H1 (cell line): Measurements from ENCODE around the gene LRP1-AS. TPM values are rescaled to one million over a fixed set of nuclear protein-coding genes. Genes with fewer than 3 reads are reported as not detected.

ENCODE experiments used
- CTCF ChIA-PET: fragments of 300-600 bp; sonication (Branson Sonifier 250); formaldehyde crosslinking; loops from one replicate; lab custom pipeline; 2021; ENCODE audit not compliant: partially characterized antibody; lab: Charles Lee
- POLR2A ChIA-PET: fragments of 300-600 bp; sonication (Branson Sonifier 250); formaldehyde crosslinking; loops from one replicate; lab custom pipeline; 2021; ENCODE audit warnings: inconsistent platforms; ENCODE audit not compliant: partially characterized antibody; lab: Charles Lee
- DNase-seq, 2 experiments: peaks; one replicate each; pipeline versions ENCODE4 v3.0.0 to v3.0.0-alpha.2; 2010 to 2022; ENCODE audit warnings: low spot score in 2 of 2, low read depth in 1 of 2, mixed read lengths in 1 of 2
- FAIRE-seq: peaks from 2 replicates; lab custom pipeline; 2011; peaks lifted over from hg19 to GRCh38; lab: Jason Lieb, UNC
- H2AFZ ChIP-seq: 2 replicates; pipeline ENCODE4 v1.8.1; 2012; ENCODE audit warnings: low read length, inconsistent platforms
- H2AK5ac ChIP-seq: 2 replicates; pipeline ENCODE4 v1.6.1; 2013; ENCODE audit warnings: low read depth, low read length
- H2BK120ac ChIP-seq: replicated peaks from 2 replicates; pipeline ENCODE3; 2013; ENCODE audit warnings: low read depth, low read length, inconsistent platforms
- H2BK12ac ChIP-seq: 2 replicates; pipeline ENCODE4 v1.6.1; 2013; ENCODE audit warnings: low read depth, low read length
- H2BK15ac ChIP-seq: 2 replicates; pipeline ENCODE4 v1.6.1; 2013; ENCODE audit warnings: low read length
- H2BK20ac ChIP-seq: 2 replicates; pipeline ENCODE4 v1.6.1; 2013; ENCODE audit warnings: low read length
- H2BK5ac ChIP-seq: 2 replicates; pipeline ENCODE4 v1.6.1; 2013; ENCODE audit warnings: low read depth, low read length
- H3K14ac ChIP-seq: 2 replicates; pipeline ENCODE4 v1.6.1; 2013; ENCODE audit warnings: inconsistent platforms; ENCODE audit not compliant: insufficient read length
- H3K18ac ChIP-seq: 2 replicates; pipeline ENCODE4 v1.6.1; 2013; ENCODE audit warnings: low read length; ENCODE audit errors: extremely low read depth
- H3K23ac ChIP-seq: 2 replicates; pipeline ENCODE4 v1.6.1; 2013; ENCODE audit warnings: inconsistent platforms; ENCODE audit not compliant: insufficient read length
- H3K23me2 ChIP-seq: 2 replicates; pipeline ENCODE4 v1.6.1; 2013; ENCODE audit warnings: low read depth, low read length
- H3K27ac ChIP-seq: 2 replicates; pipeline ENCODE4 v1.6.1; 2011; ENCODE audit warnings: low read depth, low read length, inconsistent platforms
- H3K27me3 ChIP-seq, 4 experiments: replicated peaks in 1 of 4; 1 replicate in 1 of 4; 2 replicates in 3 of 4; pipeline versions ENCODE4 v1.6.1 to v1.8.1; 2011 to 2013; ENCODE audit warnings: low read length in 3 of 4, mild to moderate bottlenecking in 3 of 4, inconsistent platforms in 2 of 4, mixed read lengths in 2 of 4, moderate library complexity in 1 of 4; ENCODE audit not compliant: control insufficient read depth in 3 of 4, insufficient read depth in 3 of 4; ENCODE audit errors: extremely low read depth in 1 of 4
- H3K36me3 ChIP-seq, 4 experiments: 2 replicates each; pipeline versions ENCODE4 v1.6.1 to v1.8.1; 2011 to 2013; ENCODE audit warnings: mild to moderate bottlenecking in 4 of 4, low read length in 3 of 4, moderate library complexity in 2 of 4, control low read depth in 1 of 4, inconsistent platforms in 1 of 4; ENCODE audit not compliant: insufficient read depth in 4 of 4, control insufficient read depth in 2 of 4
- H3K4ac ChIP-seq: replicated peaks from 2 replicates; pipeline ENCODE3; 2013; ENCODE audit warnings: low read length, low read depth, mixed read lengths, inconsistent platforms; ENCODE audit not compliant: insufficient read length
- H3K4me1 ChIP-seq, 4 experiments: replicated peaks in 1 of 4; 1 replicate in 1 of 4; 2 replicates in 3 of 4; pipeline versions ENCODE4 v1.6.1 to v1.8.1; 2011 to 2013; ENCODE audit warnings: low read length in 3 of 4, inconsistent platforms in 2 of 4, mixed read lengths in 1 of 4; ENCODE audit not compliant: insufficient read depth in 4 of 4, control insufficient read depth in 3 of 4
- H3K4me2 ChIP-seq, 2 experiments: 2 replicates each; pipeline versions ENCODE4 v1.6.1 to v1.8.1; 2011 to 2013; ENCODE audit warnings: low read depth in 2 of 2, low read length in 2 of 2, control low read depth in 1 of 2, inconsistent platforms in 1 of 2, mild to moderate bottlenecking in 1 of 2; ENCODE audit not compliant: insufficient read depth in 1 of 2
- H3K4me3 ChIP-seq, 4 experiments: fragments of 200-600, 300-600 bp in 1 of 4; sonication (generic), shearing (Covaris generic), sonication (Bioruptor Twin) in 1 of 4; 2 replicates each; pipeline versions ENCODE4 v1.5.1 to v1.8.1; 2011 to 2016; ENCODE audit warnings: low read length in 4 of 4, low read depth in 3 of 4, control low read depth in 2 of 4, inconsistent platforms in 2 of 4, mild to moderate bottlenecking in 2 of 4, mixed read lengths in 1 of 4, moderate library complexity in 1 of 4; ENCODE audit not compliant: insufficient read depth in 2 of 4; ENCODE audit errors: extremely low read depth in 1 of 4
- H3K56ac ChIP-seq: replicated peaks from 2 replicates; pipeline ENCODE3; 2013; ENCODE audit warnings: low read depth, mild to moderate bottlenecking, mixed read lengths, low read length, inconsistent platforms; ENCODE audit not compliant: insufficient read length
- H3K79me1 ChIP-seq: 2 replicates; pipeline ENCODE4 v1.6.1; 2013; ENCODE audit warnings: low read depth, low read length, control low read depth
- H3K79me2 ChIP-seq, 2 experiments: 2 replicates each; pipeline versions ENCODE4 v1.6.1 to v1.8.1; 2012 to 2013; ENCODE audit warnings: low read length in 2 of 2, mild to moderate bottlenecking in 2 of 2, inconsistent platforms in 1 of 2; ENCODE audit not compliant: insufficient read depth in 2 of 2, control insufficient read depth in 1 of 2
- H3K9ac ChIP-seq, 4 experiments: replicated peaks in 1 of 4; 1 replicate in 1 of 4; 2 replicates in 3 of 4; pipeline versions ENCODE4 v1.6.1 to v1.8.1; 2011 to 2013; ENCODE audit warnings: low read depth in 3 of 4, low read length in 3 of 4, control low read depth in 2 of 4, mild to moderate bottlenecking in 2 of 4, moderate library complexity in 2 of 4, inconsistent platforms in 1 of 4; ENCODE audit errors: extremely low read depth in 1 of 4
- H3K9me3 ChIP-seq, 2 experiments: 2 replicates each; pipeline versions ENCODE4 v1.6.1 to v1.8.1; 2012 to 2013; ENCODE audit warnings: mild to moderate bottlenecking in 2 of 2, moderate library complexity in 2 of 2, control low read depth in 1 of 2, inconsistent platforms in 1 of 2, low read depth in 1 of 2, low read length in 1 of 2, mixed read lengths in 1 of 2; ENCODE audit not compliant: insufficient read depth in 2 of 2
- H4K20me1 ChIP-seq, 2 experiments: replicated peaks in 1 of 2; 2 replicates each; pipeline versions ENCODE3 to v1.8.1; 2011 to 2013; ENCODE audit warnings: inconsistent platforms in 2 of 2, low read length in 2 of 2, mild to moderate bottlenecking in 1 of 2; ENCODE audit not compliant: insufficient read depth in 2 of 2, control insufficient read depth in 1 of 2
- H4K5ac ChIP-seq: 2 replicates; pipeline ENCODE4 v1.6.1; 2013; ENCODE audit warnings: low read length, low read depth, mixed read lengths, inconsistent platforms; ENCODE audit not compliant: insufficient read length
- H4K8ac ChIP-seq: 2 replicates; pipeline ENCODE4 v1.8.0; 2013; ENCODE audit warnings: mild to moderate bottlenecking, moderate library complexity, low read length, inconsistent platforms; ENCODE audit not compliant: insufficient read depth; ENCODE audit errors: extremely low read depth
- H4K91ac ChIP-seq: replicated peaks from 2 replicates; pipeline ENCODE3; 2013; ENCODE audit warnings: low read length, mixed read lengths, inconsistent platforms; ENCODE audit not compliant: insufficient read length
- ATF3 ChIP-seq: IDR thresholded peaks from 2 replicates; pipeline ENCODE4 v1.6.1; 2011; ENCODE audit warnings: low read depth, mild to moderate bottlenecking, low read length; ENCODE audit not compliant: insufficient read depth
- BACH1 ChIP-seq: IDR thresholded peaks from 2 replicates; pipeline ENCODE4 v1.6.1; 2012; ENCODE audit warnings: low read length, improper control_type of control experiment
- CBX5 ChIP-seq: fragments of 300-800, 300-1000 bp; sonication (generic); IDR thresholded peaks from 2 replicates; pipeline ENCODE4 v1.7.1; 2016; ENCODE audit warnings: antibody characterized with exemption, low read length, low read depth
- EZH2 ChIP-seq: fragments of 200-600 bp; sonication (generic); IDR thresholded peaks from 2 replicates; pipeline ENCODE4 v1.7.1; 2012; ENCODE audit warnings: low read depth, mild to moderate bottlenecking, moderate library complexity, low read length, inconsistent platforms; ENCODE audit not compliant: severe bottlenecking
- KDM1A ChIP-seq: fragments of 200-600, 300-600 bp; sonication (generic); IDR thresholded peaks from 2 replicates; pipeline ENCODE4 v1.7.1; 2016; ENCODE audit warnings: mild to moderate bottlenecking, low read length, borderline replicate concordance
- POLR2A ChIP-seq, 2 experiments: IDR thresholded peaks; 1 replicate in 1 of 2; 2 replicates in 1 of 2; pipeline ENCODE4 v1.6.1; 2011; ENCODE audit warnings: low read depth in 2 of 2, low read length in 2 of 2, mild to moderate bottlenecking in 2 of 2; ENCODE audit errors: control extremely low read depth in 1 of 2
- RFX5 ChIP-seq: IDR thresholded peaks from 2 replicates; pipeline ENCODE4 v1.6.1; 2011; ENCODE audit warnings: low read depth, low read length, improper control_type of control experiment, borderline replicate concordance
- SP2 ChIP-seq: IDR thresholded peaks from 2 replicates; pipeline ENCODE4 v1.6.1; 2012; ENCODE audit warnings: mild to moderate bottlenecking, low read length, inconsistent platforms
- TAF1 ChIP-seq: IDR thresholded peaks from 2 replicates; pipeline ENCODE4 v1.6.1; 2011; ENCODE audit warnings: mild to moderate bottlenecking, low read depth, low read length
- WGBS, 2 experiments: shearing (Covaris generic) in 1 of 2; methylation state at CpG; one replicate each; pipeline versions ENCODE4 v1.1.6 to v1.1.7; 2013 to 2015; ENCODE audit warnings: low lambda C conversion rate in 2 of 2, mixed read lengths in 2 of 2, inconsistent platforms in 1 of 2, low coverage in 1 of 2, missing lambda C conversion rate in 1 of 2; ENCODE audit not compliant: insufficient replicate concordance in 2 of 2, insufficient coverage in 1 of 2, insufficient read length in 1 of 2; ENCODE audit errors: extremely low coverage in 1 of 2, missing lambda C conversion rate in 1 of 2; 5-methylcytosine and 5-hydroxymethylcytosine counted together
- polyA plus RNA-seq, 7 experiments: library from polyadenylated mRNA; depleted of rRNA in 3 of 7; stranded (reverse) in 5 of 7; unstranded in 2 of 7; fragments of >200 nt in 5 of 7; fragments of 200-250 nt in 2 of 7; gene quantifications; 1 replicate in 5 of 7; 2 replicates in 1 of 7; 4 replicates in 1 of 7; pipeline versions ENCODE4 v1.2.1 to v1.2.3, GENCODE V29; 2011 to 2013; ENCODE audit warnings: missing spikeins in 2 of 7, mixed read lengths in 2 of 7
- total RNA-seq: library from RNA; stranded (reverse); fragmentation: NEBNext Ultra II Directional; extraction: Animal tissue kit (Norgen Biotek cat#: 25700); gene quantifications from 2 replicates; pipeline ENCODE4 v1.2.1, GENCODE V29; 2021
- TF ChIP-seq, protein P1 (sequence below), 3 experiments: IDR thresholded peaks; 1 replicate in 2 of 3; 2 replicates in 1 of 3; pipeline versions ENCODE4 v1.5.1 to v1.6.1; 2011; ENCODE audit warnings: low read length in 3 of 3, mild to moderate bottlenecking in 3 of 3, inconsistent platforms in 2 of 3, low read depth in 1 of 3, moderate library complexity in 1 of 3; ENCODE audit not compliant: insufficient read depth in 1 of 3; ENCODE audit errors: control extremely low read depth in 1 of 3

LRP1-AS gene
- total and polyA plus RNA-seq, 2 of the 8 experiments (the other 6 are each of a cell fraction or from before 2014, with no cell fraction given) = not detected

- Histone ChIP-seq H3K27ac (no peak overlapping the region), H4K20me1 (no peaks in the 10 kb centered on the region), H3K4me3 (no peak overlapping the region), H3K56ac (no peak overlapping the region), H2BK20ac (no peak overlapping the region), H3K23me2 (no peaks in the 10 kb centered on the region), H2AK5ac (no peak overlapping the region), H2AFZ (no peak overlapping the region), H4K91ac (no peak overlapping the region), H2BK12ac (no peak overlapping the region), H3K79me2 (no peaks in the 10 kb centered on the region), H2BK120ac (no peak overlapping the region), H3K9ac (no peak overlapping the region), H4K5ac (no peak overlapping the region), H3K14ac (no peak overlapping the region), H3K9me3 (no peaks in the 10 kb centered on the region), H2BK15ac (no peak overlapping the region), H2BK5ac (no peak overlapping the region), H3K23ac (no peak overlapping the region), H3K4me2 (no peak overlapping the region), H3K79me1 (no peaks in the 10 kb centered on the region), H4K8ac (no peak overlapping the region), H3K4me1 (no peaks in the 10 kb centered on the region), H3K36me3 (peaks cover 0 to 9% (median 4%) of the 10 kb centered on the region in 4 experiments; a peak in 2 of 8 replicates), H3K4ac (no peak overlapping the region), H3K18ac (no peak overlapping the region), H3K27me3 (no peaks in the 10 kb centered on the region)
- DNase-seq = no peak
- CTCF ChIA-PET = interaction anchor here (1.3 to 15.7 kb wide), 4 partner anchors 8 to 72 kb away, joined by 3 to 325 read pairs (median 121); partner anchors contain the start of genes NAB2 and STAT6
- POLR2A ChIA-PET = interaction anchor here (1.2 to 13.0 kb wide), 4 partner anchors 8 to 25 kb away, joined by 6 to 352 read pairs (median 14); partner anchors contain the start of genes LRP1, NAB2 and NEMP1
- FAIRE-seq = no peak
- TF ChIP-seq TAF1 = no peak
- no peak for TF ChIP-seq CBX5
- TF ChIP-seq RFX5 = no peak
- no peak for TF ChIP-seq EZH2
- TF ChIP-seq POLR2A (IDR thresholded peaks at IDR 0.05; ENCODE audit: control extremely low read depth in 1 of 2, low read depth in 2 of 2, low read length in 2 of 2) = no peak
- no peak for TF ChIP-seq KDM1A
- no peak for TF ChIP-seq SP2
- TF ChIP-seq, protein P1, sequence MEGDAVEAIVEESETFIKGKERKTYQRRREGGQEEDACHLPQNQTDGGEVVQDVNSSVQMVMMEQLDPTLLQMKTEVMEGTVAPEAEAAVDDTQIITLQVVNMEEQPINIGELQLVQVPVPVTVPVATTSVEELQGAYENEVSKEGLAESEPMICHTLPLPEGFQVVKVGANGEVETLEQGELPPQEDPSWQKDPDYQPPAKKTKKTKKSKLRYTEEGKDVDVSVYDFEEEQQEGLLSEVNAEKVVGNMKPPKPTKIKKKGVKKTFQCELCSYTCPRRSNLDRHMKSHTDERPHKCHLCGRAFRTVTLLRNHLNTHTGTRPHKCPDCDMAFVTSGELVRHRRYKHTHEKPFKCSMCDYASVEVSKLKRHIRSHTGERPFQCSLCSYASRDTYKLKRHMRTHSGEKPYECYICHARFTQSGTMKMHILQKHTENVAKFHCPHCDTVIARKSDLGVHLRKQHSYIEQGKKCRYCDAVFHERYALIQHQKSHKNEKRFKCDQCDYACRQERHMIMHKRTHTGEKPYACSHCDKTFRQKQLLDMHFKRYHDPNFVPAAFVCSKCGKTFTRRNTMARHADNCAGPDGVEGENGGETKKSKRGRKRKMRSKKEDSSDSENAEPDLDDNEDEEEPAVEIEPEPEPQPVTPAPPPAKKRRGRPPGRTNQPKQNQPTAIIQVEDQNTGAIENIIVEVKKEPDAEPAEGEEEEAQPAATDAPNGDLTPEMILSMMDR (IDR thresholded peaks at IDR 0.05; ENCODE audit: control extremely low read depth in 1 of 3, insufficient read depth in 1 of 3, low read depth in 1 of 3, low read length in 3 of 3) = no peak
- no peak for TF ChIP-seq BACH1
- TF ChIP-seq ATF3 = no peak
- 95% methylated on average over 7 of the region's 7 CpGs; no CpG with 5 or more reads in 1 of the 2 experiments for WGBS, 2 experiments
Measured at GRCh38 chr12:57103856-57104255, 43.6 kb downstream of the LRP1-AS start.
